COLO668 (cell line): ENCODE measurements around the gene CH25H.
"Not testable (repeated sequence)": the region's sequence is repeated elsewhere in the genome, so short reads cannot be mapped to it uniquely, and the experiment has no call there.

Experiments used
- DNase-seq: peaks from one replicate; lab custom pipeline; 2025; ENCODE audit not compliant: unreplicated experiment; lab: John Stamatoyannopoulos, UW

CH25H gene

GRCh38 chr10:89203237-89203636 lies 3.9 kb downstream of the CH25H start:
- DNase-seq = no peak

DNA sequence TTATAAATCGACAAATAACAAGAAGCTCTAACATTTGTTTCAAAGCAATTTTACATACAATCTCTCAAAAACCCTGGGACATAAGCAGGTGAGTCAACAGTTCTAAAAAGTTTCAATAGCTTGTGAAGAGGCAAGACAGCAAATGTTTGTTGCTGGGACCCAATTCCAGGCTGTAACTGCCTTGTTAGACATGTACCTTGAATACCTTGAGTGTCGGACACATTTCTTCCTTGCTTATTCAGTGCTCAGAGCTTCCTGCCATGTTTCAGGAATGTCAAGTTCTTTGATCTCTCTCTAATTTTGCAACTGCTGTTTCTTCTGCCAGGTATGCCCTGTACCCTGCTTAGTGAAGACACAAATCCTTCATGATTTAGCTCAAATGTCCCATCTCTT lies 5.1 kb downstream of the CH25H start:
- no peak for DNase-seq

DNA sequence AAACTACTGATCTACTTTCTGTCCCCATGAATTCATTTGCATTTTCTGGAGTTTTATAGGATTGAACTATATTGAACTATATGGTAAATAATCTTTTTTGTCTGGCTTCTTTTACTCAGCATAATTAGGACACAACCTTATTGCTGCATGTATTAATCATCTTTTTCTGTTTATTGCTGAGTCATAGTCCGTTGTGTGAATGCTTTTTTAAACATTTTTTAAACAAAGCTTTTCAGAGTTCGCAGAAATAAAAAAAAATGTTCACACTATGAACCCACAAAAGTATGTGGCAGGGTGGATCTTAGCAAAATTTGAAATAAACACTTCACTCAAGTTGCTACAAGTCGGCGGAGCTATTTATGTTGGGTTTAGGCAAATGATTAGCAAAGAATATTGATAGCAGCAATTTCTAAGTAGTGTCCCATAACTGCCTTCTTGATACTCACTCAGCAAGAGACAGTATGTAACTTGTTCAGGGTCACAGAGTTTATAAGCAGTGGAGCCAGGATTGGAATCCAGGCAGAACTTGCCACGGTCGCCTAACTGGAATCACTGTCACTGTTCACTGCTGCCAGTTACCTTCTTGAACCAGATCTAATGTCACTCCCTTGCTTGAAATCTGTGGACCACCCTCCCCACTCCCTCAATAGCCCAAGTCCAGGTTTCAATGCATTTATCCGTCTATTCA lies 5.6 kb downstream of the CH25H start:
- DNase-seq = no peak

DNA sequence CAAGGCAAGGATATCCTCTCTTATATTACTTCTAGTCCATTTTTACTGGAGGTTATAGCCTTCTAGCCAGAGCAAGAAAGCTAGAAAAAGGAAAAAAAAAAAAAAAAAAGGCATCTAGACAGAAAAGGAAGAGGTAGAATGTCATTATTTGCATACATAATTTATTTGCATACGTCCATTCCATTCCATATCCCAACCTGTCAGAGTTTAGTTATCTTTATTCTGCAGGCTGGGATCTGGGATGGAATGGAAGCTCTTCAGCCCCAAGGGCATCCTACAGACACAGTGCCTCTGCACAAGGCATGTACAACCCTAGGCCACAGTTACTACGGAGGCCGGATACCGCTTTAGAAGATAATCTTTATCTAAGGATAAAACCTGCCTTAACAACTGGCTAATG lies 9.6 kb downstream of the CH25H start:
- no peak for DNase-seq

GRCh38 chr10:89191301-89191700 lies 15.8 kb downstream of the CH25H start:
- DNase-seq = not testable (repeated sequence)

DNA sequence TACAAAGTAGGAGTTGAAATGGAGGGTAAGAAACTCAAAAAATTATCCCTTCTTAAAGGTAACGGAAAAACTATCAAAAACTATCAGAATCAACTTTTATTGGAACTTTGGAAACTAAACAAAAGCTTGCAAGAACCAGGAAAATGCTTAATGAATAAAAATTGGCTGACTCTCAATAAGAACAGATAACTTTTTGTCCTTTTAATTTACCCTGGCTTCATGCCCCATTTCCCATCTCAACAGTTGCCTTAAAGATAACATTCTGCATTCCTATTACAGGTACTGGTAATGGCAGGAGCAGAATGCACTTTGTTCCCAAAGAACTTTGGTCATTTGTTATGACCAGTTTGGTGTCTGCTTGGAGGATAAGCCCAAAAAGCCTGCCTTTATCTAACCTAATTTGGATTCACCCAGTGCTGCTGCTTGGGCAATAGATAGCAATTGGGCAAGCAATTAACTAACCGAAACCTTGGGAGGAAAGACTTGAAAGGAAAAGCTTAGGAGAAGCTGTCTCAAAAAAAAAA lies 17.8 kb downstream of the CH25H start:
- DNase-seq = no peak

DNA sequence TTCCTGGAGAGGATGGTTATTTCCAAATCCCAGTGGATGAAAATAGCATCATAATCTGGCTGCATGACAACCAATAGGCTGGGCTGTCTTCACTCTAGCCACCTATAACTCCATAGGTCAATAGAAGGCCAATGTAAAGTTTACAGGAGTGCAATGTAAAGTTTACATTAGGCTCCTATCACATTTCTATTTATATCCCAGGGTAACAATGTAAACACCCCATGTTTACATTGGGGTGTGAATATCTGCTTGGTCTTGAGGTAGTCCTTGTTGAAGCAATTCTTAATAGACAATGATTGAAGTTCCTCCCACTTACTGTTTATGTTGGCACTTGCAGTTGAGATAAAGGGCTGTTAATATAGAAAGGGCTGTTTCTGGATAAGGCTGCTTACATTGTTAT lies 21.5 kb downstream of the CH25H start:
- DNase-seq = peak; percentile 13

DNA sequence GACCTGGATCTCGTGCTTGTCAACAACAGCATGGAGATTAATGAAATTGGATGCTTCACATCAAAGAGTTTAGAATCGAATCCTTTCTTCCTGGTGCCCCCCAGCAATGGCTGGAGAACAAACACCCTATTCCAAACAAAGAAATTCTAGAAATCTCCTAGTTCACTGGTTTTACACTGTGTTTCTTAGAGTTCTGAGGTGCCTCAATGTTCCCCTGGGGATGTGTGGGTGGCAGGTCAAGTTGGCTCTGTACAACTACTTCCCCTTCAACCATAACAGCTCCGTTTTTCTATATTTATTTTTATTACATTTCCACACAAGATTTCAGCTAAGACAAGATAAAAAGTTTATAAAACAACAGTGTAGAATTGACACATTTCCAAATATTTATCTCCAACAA lies 22.5 kb downstream of the CH25H start:
- no peak for DNase-seq

DNA sequence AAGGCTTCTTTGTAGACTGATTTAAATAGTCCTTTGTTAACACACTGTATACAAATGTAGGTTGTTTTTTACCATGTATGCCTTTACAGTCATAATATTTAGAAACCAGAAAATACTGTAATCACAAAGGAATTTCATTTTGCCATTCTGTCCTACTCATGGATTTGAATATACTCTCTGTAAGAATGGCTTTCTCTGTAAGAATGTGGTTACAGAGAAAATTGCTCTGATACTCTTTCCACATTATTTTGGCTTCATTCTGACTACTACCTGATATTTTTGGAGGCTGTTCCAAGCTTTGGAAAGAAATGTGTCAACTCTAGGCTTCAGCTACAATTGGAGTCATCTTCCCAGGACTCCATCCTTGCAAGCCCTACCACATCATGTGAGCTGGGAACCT lies 23.5 kb downstream of the CH25H start:
- DNase-seq = no peak

DNA sequence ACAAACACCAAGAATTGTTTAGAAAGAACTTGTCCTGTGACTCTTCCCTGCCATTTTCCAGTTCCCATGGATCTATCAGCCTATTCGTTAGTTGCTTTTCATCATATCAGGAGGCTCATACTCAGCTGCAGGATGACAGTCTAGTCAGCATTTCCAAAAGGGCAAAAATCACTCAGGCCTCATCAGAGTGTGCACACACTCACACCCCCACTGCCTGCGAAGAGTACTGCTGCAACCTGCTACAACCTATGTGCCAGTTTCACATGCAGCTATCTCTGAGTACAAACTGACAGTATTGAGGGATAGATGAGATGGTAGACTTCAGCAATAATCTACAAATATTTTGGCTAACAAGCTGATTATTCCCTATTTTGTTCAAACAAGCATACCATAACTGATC lies 24.2 kb downstream of the CH25H start:
- no peak for DNase-seq

- DNase-seq = no peak
Observed at GRCh38 chr10:89175816-89176215, 31.3 kb downstream of the CH25H start.

GRCh38 chr10:89173075-89173474 lies 34.0 kb downstream of the CH25H start:
- no peak for DNase-seq

DNA sequence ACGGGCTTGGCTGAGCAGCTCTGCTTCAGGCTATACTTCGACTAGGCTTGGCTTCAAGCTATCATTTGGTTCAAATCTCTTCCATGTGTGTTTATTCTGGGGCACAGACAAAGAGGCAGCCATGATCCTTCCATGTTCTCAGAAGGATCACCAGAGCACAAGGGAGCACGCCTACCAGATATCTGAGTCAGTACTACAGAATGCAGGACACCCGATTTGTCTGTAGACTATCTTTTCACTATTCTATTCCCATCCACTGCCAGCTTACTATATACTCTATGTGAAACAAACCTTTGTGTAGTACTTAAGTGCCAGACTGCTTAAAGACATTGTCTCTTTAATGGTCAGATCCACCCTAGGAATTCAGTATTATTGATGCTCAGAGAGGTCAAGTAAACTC lies 35.1 kb downstream of the CH25H start:
- no peak for DNase-seq

DNA sequence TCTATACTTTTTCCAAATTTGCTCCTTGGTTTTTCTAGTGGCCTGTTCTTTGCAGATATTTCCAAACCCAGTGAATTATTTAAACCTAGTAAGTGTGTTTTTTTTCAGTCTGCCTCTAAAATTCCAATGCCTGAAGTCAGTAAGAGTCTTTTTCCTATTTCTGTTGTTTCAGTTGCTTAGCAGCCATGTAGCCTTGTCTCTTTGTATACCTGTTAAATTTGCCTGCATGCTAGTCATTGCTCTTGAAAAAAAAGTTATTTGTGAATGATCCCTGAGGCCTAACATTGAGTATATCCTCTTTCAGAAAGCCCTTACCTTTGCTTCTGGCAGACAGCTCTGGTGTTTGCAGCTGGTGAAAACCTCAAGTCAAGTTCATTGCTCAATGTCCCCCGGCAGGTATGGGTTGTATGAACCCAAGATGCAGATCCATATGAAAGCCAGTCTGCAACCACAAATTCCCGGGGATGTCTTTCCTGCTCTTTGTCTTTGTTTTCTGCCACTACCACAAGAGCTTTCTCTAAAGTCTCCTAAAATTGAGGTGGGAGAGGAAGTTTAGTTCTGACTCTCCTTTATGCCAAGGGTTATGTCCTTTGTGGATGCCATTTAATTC lies 35.7 kb downstream of the CH25H start:
- DNase-seq = no peak

GRCh38 chr10:89168354-89168900 lies 38.7 kb downstream of the CH25H start:
- DNase-seq = not testable (repeated sequence)

DNA sequence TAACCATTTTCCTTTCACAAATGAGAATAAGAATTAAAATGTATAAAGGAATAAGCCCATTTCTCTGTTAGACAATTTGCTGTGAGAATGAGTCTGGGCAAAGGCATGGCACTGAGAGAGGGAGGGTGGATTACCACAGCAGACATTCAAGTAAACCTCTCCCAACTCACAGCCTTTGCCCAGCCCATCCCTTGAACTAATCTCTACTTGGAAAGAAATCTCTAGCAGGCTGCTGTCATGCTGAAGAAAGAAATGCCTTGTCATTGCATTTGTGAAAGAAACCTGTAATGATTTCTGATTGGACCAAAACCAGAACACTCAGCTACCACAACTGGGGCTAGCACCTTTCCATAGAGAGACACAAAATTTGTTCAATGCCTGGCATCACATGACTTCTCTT lies 39.2 kb downstream of the CH25H start:
- no peak for DNase-seq

DNA sequence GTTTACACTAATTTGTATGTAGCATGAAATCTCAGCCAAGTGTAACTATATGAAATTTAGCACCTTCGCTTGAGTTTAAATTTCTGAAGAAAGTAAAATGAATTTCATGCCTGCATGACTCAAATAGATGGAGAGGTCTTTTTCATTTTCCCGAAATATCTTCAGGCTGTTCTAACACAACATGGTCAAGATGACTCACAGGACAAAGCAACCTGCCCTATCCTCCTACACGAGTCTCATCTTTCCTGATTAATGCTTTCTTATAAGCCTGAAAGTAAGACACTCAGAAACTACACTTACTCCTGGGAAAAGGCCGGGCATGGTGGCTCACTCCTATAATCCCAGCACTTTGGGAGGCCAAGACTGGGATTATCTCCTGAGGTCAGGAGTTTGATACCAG lies 41.2 kb downstream of the CH25H start:
- DNase-seq = no peak

GRCh38 chr10:89164920-89165319 lies 42.2 kb downstream of the CH25H start:
- DNase-seq = no peak

DNA sequence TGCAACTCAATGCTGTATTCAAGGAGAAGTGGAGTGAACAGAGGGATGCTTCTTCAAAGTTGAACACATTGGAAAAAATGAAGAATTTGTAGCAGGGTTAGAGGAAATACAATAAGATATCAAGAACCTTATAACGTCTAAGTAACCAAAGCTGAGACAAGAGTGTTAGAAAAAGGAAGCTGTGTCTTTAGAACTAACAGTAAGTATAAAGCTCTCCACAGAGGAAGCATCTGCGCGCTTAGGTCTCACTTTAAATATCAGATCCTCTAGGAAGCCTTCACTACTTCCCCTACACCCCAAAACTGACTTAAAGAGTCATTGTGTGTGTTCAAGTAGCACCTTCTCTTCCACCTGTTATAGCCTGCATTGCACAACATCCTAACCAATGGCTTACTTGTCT lies 43.0 kb downstream of the CH25H start:
- DNase-seq = no peak

GRCh38 chr10:89163265-89163995 lies 43.7 kb downstream of the CH25H start:
- no peak for DNase-seq

DNA sequence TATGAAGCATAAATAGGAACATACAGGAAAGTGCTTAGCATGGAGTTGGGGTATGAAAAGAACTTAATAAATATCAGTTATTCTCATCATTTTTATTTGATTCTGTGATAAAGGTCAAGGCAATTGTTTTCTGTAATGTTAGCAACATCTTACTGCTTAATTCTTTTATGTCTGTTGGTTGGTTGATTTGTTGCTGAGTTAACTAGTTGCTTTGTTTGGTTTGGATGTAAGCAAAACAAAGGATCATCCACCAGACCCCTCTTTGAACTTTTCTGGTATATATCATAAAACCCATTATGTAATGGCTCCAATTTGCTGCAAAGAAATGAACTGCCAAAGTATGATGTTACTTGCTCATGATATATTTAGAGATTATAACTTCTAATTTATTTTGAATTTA lies 44.5 kb downstream of the CH25H start:
- no peak for DNase-seq

GRCh38 chr10:89160339-89160738 lies 46.8 kb downstream of the CH25H start:
- DNase-seq = no peak
